GM19023 (cell line): Measurements from ENCODE around the gene CMTM5.
"Not testable (repeated sequence)": the region's sequence is repeated elsewhere in the genome, so short reads cannot be mapped to it uniquely, and the experiment has no call there.

Experiments
- ATAC-seq: cut with Tn5 transposase; IDR thresholded peaks from one replicate; pipeline ENCODE4 v1.9.1; 2021; ENCODE audit warnings: mild to moderate bottlenecking, moderate library complexity; ENCODE audit not compliant: unreplicated experiment

The CMTM5 gene

GRCh38 chr14:23396126-23396525 is 19.3 kb downstream of the CMTM5 start:
- ATAC-seq, result no peak

GRCh38 chr14:23396781-23397407 is 20.0 kb downstream of the CMTM5 start:
- no peak for ATAC-seq

GRCh38 chr14:23398348-23398747 is 21.5 kb downstream of the CMTM5 start:
- no peak for ATAC-seq

- ATAC-seq, result no peak
These were observed 22.3 kb downstream of the CMTM5 start for GRCh38 chr14:23399136-23399535.

GRCh38 chr14:23399591-23399990 is 22.7 kb downstream of the CMTM5 start:
- no peak for ATAC-seq

- not testable (repeated sequence) for ATAC-seq
These were observed 23.8 kb downstream of the CMTM5 start for GRCh38 chr14:23400496-23401149.

GRCh38 chr14:23401291-23401690 is 24.4 kb downstream of the CMTM5 start:
- no peak for ATAC-seq

- ATAC-seq, result no peak
These were observed 25.7 kb downstream of the CMTM5 start for GRCh38 chr14:23402296-23403138.

GRCh38 chr14:23403139-23403438 is 26.2 kb downstream of the CMTM5 start:
- ATAC-seq, result no peak

- ATAC-seq, result no peak
These were observed 27.1 kb downstream of the CMTM5 start for GRCh38 chr14:23403908-23404307.

GRCh38 chr14:23404331-23404900 is 27.6 kb downstream of the CMTM5 start:
- no peak for ATAC-seq

- no peak for ATAC-seq
These were observed 28.2 kb downstream of the CMTM5 start for GRCh38 chr14:23405096-23405495.

GRCh38 chr14:23405516-23406025 is 28.7 kb downstream of the CMTM5 start:
- no peak for ATAC-seq

GRCh38 chr14:23406244-23406643 is 29.4 kb downstream of the CMTM5 start:
- no peak for ATAC-seq

- ATAC-seq, result no peak
These were observed 30.0 kb downstream of the CMTM5 start for GRCh38 chr14:23406725-23407355.

- no peak for ATAC-seq
These were observed 30.9 kb downstream of the CMTM5 start, which contains the start of gene MYH6 for GRCh38 chr14:23407516-23408306. Gene MYH6, minus strand, starts transcription at chr14:23408273. Its CDS starts 1,050 bp downstream, at chr14:23407223.

GRCh38 chr14:23408307-23408630 is 31.4 kb downstream of the CMTM5 start:
- ATAC-seq, result no peak

- ATAC-seq, result no peak
These were observed 32.6 kb downstream of the CMTM5 start for GRCh38 chr14:23409475-23409874.

- no peak for ATAC-seq
These were observed 33.3 kb downstream of the CMTM5 start for GRCh38 chr14:23409966-23410635.
